ENCODE data around the gene FNDC10. TPM values are rescaled to one million over a fixed set of nuclear protein-coding genes. Genes with fewer than 3 reads are reported as not detected.

Gene FNDC10
- total RNA-seq, 1 experiment from 2014 or later: 30.4 TPM

DNA sequence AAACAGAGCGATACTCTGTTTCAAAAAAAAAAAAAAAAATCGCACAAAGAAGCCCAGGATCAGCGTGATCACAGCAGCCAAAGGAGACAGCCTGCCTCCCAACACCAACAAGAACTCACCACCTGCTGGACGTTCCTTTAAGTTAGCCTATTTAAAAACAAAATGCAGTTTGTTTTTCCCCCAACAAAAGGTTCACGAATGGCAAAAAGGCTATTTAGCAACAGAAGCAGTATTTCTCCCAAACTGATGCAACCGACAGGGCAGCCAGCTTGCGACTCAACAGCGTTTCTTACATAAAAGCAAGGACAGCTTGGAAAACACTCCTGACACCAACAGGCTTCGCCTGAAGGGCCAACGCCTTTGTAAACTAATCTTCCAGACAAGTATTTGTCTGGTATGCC, 32.0 kb downstream of the FNDC10 start (continued):
- TF ChIP-seq MYBL2 (CRISPR knock-in tag; IDR thresholded peaks at IDR 0.05): no peak
- TF ChIP-seq TEAD1 (CRISPR knock-in tag; IDR thresholded peaks at IDR 0.05): no peak
- TF ChIP-seq, protein P1, sequence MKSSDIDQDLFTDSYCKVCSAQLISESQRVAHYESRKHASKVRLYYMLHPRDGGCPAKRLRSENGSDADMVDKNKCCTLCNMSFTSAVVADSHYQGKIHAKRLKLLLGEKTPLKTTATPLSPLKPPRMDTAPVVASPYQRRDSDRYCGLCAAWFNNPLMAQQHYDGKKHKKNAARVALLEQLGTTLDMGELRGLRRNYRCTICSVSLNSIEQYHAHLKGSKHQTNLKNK (CRISPR knock-in tag; IDR thresholded peaks at IDR 0.05): no peak
- TF ChIP-seq, protein P2, sequence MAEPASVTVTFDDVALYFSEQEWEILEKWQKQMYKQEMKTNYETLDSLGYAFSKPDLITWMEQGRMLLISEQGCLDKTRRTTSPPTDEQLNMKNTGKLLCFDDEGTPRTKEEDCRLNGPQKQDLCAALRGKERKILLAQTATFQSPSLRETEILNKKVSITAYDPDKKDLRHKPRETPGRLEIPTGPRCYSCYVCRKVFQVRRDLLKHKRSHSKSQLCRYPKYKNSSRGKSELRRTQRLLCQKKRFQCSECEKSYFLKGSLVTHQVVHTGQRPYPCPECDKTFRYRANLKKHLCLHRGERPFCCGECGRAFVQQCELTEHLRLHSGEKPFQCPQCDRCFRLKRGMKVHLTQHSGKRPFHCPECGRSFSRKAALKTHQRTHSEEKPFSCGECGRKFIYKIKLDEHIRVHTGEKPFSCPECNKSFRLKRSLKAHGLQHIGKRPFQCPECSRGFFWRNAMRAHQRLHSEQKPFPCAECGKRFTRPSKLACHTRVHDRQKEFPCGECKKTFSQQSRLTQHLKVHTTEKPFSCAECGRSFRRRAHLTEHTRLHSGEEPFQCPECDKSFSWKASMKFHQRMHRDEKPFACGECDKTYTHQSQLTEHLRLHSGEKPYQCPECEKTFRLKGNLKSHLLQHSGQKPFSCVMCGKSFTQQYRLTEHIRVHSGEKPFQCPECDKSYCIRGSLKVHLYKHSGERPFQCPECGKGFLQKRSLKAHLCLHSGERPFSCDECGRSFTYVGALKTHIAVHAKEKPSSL (CRISPR knock-in tag; conservative IDR thresholded peaks at IDR 0.05): no peak

DNA sequence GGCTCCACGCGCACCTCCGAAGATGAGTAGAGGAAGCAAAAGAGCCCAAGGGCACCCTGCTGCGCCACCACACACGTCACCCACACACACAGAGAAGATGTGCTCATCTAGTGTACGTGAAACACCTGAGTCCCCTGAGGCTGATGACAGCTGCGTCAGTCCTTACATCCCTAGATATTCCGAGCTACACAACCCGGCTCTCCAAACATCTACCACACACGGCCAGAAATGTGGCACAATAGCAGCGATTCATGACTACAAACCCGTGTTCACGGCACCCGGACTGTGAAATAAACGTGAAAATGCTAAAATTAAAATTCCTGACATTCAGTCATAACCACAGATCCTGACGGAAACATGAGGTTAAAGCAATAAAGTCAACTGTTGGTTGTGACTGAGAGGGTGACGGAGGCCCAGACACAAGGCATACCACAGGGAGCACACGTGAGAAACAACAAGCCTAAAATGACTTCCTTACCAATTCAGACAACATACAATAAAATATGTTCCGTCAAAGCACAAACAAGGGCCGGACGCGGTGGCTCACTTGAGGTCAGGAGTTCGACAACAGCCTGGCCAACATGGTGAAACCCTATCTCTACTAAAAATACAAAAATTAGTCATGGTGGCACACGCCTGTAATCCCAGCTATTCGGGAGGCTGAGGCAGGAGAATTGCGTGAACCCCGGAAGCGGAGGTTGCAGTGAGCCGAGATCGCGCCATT, 32.6 kb downstream of the FNDC10 start:
- Mint-ChIP-seq H3K9me3 (no peaks in the 10 kb centered on the region), H3K27me3 (ENCODE audit: low read depth) (no peaks in the 10 kb centered on the region), H3K4me1 (no peaks in the 10 kb centered on the region), H3K36me3 (peaks cover 33% of the 10 kb centered on the region), H3K27ac (peak overlapping the region; percentile 91), H3K4me3 (no peak overlapping the region)
- DNase-seq (ENCODE audit: low spot score) (no peak), ATAC-seq (no peak)
- CTCF ChIA-PET: interaction anchor here (0.7 kb wide), 1 partner anchor 13 kb away, joined by 4 read pairs; no protein-coding TSS in a partner anchor
- TF ChIP-seq, protein P3, sequence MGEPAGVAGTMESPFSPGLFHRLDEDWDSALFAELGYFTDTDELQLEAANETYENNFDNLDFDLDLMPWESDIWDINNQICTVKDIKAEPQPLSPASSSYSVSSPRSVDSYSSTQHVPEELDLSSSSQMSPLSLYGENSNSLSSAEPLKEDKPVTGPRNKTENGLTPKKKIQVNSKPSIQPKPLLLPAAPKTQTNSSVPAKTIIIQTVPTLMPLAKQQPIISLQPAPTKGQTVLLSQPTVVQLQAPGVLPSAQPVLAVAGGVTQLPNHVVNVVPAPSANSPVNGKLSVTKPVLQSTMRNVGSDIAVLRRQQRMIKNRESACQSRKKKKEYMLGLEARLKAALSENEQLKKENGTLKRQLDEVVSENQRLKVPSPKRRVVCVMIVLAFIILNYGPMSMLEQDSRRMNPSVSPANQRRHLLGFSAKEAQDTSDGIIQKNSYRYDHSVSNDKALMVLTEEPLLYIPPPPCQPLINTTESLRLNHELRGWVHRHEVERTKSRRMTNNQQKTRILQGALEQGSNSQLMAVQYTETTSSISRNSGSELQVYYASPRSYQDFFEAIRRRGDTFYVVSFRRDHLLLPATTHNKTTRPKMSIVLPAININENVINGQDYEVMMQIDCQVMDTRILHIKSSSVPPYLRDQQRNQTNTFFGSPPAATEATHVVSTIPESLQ (CRISPR knock-in tag; IDR thresholded peaks at IDR 0.05): no peak
- POLR2A ChIA-PET: no interaction called here

DNA sequence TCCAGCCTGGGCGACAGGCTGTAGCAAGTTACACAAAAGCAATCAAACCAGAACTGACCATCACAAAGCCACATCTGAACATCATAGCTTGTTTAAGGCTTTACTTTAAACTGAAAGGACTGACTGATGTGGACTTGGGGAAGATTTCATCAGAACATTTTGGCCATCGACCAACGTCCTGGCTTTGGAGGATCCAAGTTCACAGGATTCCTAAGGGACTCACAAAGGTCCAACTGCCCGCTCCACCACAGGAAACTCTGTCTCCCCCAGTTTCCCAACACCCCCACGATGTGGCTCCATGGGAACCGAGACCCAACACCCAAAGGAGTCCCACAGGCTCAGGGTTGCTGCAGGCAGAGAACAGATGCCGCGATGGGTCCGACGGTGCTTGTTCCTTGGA, 34.6 kb downstream of the FNDC10 start:
- ChIA-PET POLR2A (no interaction called here), CTCF (no interaction called here)
- DNase-seq (ENCODE audit: low spot score): no peak
- Mint-ChIP-seq H3K9me3 (no peaks in the 10 kb centered on the region), H3K4me1 (no peaks in the 10 kb centered on the region), H3K36me3 (peaks cover 35% of the 10 kb centered on the region), H3K4me3 (no peak overlapping the region), H3K27ac (peak overlapping the region; percentile 49; the same call in 1 of the 2 replicates), H3K27me3 (ENCODE audit: low read depth) (no peaks in the 10 kb centered on the region)
- no peak for ATAC-seq
- TF ChIP-seq ZBTB21 (CRISPR knock-in tag; IDR thresholded peaks at IDR 0.05; ENCODE audit: borderline replicate concordance): no peak
- TF ChIP-seq GABPB1 (CRISPR knock-in tag; IDR thresholded peaks at IDR 0.05): no peak
- TF ChIP-seq, protein P4, sequence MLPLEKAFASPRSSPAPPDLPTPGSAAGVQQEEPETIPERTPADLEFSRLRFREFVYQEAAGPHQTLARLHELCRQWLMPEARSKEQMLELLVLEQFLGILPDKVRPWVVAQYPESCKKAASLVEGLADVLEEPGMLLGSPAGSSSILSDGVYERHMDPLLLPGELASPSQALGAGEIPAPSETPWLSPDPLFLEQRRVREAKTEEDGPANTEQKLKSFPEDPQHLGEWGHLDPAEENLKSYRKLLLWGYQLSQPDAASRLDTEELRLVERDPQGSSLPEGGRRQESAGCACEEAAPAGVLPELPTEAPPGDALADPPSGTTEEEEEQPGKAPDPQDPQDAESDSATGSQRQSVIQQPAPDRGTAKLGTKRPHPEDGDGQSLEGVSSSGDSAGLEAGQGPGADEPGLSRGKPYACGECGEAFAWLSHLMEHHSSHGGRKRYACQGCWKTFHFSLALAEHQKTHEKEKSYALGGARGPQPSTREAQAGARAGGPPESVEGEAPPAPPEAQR (CRISPR knock-in tag; IDR thresholded peaks at IDR 0.05): no peak
- TF ChIP-seq, protein P5, sequence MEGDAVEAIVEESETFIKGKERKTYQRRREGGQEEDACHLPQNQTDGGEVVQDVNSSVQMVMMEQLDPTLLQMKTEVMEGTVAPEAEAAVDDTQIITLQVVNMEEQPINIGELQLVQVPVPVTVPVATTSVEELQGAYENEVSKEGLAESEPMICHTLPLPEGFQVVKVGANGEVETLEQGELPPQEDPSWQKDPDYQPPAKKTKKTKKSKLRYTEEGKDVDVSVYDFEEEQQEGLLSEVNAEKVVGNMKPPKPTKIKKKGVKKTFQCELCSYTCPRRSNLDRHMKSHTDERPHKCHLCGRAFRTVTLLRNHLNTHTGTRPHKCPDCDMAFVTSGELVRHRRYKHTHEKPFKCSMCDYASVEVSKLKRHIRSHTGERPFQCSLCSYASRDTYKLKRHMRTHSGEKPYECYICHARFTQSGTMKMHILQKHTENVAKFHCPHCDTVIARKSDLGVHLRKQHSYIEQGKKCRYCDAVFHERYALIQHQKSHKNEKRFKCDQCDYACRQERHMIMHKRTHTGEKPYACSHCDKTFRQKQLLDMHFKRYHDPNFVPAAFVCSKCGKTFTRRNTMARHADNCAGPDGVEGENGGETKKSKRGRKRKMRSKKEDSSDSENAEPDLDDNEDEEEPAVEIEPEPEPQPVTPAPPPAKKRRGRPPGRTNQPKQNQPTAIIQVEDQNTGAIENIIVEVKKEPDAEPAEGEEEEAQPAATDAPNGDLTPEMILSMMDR (IDR thresholded peaks at IDR 0.05): no peak

DNA sequence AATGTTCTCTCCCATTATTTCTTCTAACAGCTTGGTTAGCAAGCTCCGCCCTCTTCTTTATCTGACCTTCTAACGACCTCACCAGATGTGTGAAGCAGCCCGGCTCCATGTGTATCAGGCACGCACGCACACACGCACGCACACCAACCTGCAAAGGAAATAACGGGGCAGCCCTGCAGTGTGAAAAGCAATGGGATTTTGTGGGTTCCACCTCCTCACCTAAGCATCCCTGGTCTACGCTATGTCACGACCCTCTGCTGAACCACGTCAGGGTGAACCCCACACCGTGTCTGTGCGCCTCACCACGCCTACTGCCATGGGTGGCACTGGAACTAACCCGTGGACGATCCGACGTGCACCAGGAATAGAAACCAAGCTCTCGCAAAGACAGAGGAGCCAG, 35.7 kb downstream of the FNDC10 start:
- no peak overlapping the region for H3K4me3 Mint-ChIP-seq
- TF ChIP-seq, protein P2 (CRISPR knock-in tag; conservative IDR thresholded peaks at IDR 0.05): no peak
- TF ChIP-seq, protein P6, sequence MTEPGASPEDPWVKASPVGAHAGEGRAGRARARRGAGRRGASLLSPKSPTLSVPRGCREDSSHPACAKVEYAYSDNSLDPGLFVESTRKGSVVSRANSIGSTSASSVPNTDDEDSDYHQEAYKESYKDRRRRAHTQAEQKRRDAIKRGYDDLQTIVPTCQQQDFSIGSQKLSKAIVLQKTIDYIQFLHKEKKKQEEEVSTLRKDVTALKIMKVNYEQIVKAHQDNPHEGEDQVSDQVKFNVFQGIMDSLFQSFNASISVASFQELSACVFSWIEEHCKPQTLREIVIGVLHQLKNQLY (CRISPR knock-in tag; IDR thresholded peaks at IDR 0.05): no peak
- TF ChIP-seq JAZF1 (CRISPR knock-in tag; IDR thresholded peaks at IDR 0.05): no peak
- TF ChIP-seq, protein P7, sequence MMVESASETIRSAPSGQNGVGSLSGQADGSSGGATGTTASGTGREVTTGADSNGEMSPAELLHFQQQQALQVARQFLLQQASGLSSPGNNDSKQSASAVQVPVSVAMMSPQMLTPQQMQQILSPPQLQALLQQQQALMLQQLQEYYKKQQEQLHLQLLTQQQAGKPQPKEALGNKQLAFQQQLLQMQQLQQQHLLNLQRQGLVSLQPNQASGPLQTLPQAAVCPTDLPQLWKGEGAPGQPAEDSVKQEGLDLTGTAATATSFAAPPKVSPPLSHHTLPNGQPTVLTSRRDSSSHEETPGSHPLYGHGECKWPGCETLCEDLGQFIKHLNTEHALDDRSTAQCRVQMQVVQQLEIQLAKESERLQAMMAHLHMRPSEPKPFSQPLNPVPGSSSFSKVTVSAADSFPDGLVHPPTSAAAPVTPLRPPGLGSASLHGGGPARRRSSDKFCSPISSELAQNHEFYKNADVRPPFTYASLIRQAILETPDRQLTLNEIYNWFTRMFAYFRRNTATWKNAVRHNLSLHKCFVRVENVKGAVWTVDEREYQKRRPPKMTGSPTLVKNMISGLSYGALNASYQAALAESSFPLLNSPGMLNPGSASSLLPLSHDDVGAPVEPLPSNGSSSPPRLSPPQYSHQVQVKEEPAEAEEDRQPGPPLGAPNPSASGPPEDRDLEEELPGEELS (CRISPR knock-in tag; IDR thresholded peaks at IDR 0.05): no peak
- TF ChIP-seq FOXJ3 (CRISPR knock-in tag; IDR thresholded peaks at IDR 0.05; ENCODE audit: borderline replicate concordance): no peak
- TF ChIP-seq, protein P8, sequence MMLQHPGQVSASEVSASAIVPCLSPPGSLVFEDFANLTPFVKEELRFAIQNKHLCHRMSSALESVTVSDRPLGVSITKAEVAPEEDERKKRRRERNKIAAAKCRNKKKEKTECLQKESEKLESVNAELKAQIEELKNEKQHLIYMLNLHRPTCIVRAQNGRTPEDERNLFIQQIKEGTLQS (CRISPR knock-in tag; conservative IDR thresholded peaks at IDR 0.05): no peak
- POLR2A ChIA-PET: no interaction called here
- H3K9me3 Mint-ChIP-seq: no peaks in the 10 kb centered on the region
- H3K27ac Mint-ChIP-seq: no peak overlapping the region
- ATAC-seq (no peak), DNase-seq (ENCODE audit: low spot score) (no peak)
- no peaks in the 10 kb centered on the region for H3K27me3 Mint-ChIP-seq (ENCODE audit: low read depth)
- no peaks in the 10 kb centered on the region for H3K4me1 Mint-ChIP-seq
- CTCF ChIA-PET: no interaction called here
- peaks cover 35% of the 10 kb centered on the region for H3K36me3 Mint-ChIP-seq

Measured in WTC11 (cell line).